GM08714 (cell line): Measurements from ENCODE around the gene TTC8.

Experiments used
- H3K4me3 ChIP-seq: fragments of 200-500 bp; sonication (Bioruptor generic); 2 replicates; pipeline ENCODE4 v1.5.1; 2014; ENCODE audit warnings: mild to moderate bottlenecking, low read length, inconsistent platforms
- ZNF274 ChIP-seq: IDR thresholded peaks from 2 replicates; pipeline ENCODE4 v1.6.1; 2012; ENCODE audit warnings: mild to moderate bottlenecking, low read depth, low read length

Gene TTC8

DNA sequence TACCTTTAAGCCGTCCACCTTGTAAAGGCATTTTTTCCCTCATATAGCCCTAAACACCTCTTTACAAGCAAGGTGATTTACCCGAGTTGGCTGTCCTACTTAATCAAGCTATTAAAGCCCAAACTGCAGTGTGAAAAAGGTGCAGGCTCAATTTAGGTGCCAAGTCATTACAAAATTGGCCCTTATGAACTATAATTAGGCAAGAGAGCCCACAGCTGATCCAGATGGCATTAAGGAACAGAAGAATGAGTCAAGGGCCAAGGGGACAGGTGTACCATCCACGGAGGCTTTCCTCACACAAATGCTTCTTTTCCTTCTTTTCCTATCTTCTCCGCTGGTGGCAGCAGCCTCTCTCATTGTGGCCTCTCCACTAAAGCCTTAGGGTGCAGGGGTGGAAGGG is 90.5 kb downstream of the TTC8 start:
- no peak overlapping the region for H3K4me3 ChIP-seq
- no peak for TF ChIP-seq ZNF274

DNA sequence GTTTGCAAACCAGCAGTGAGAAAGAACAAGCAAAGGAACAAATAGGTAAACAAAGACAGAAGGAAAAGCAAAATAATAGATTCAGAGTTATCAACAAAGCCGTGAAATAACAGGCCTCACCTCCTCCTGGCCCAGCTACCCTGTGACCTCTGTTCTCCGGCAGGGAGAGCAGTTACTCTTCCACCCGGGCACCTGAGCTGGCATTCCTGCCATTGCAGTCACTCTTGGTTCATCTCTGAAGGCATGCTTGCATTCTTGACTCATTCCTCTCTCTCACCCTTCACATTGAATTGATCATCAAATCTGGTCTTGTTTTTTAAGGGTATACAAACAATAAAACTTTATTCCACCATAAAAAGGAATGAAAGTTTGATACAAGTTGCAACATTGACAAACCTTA is 95.1 kb downstream of the TTC8 start:
- TF ChIP-seq ZNF274 = no peak
- no peak overlapping the region for H3K4me3 ChIP-seq
